Measurements from ENCODE around the gene GRAP2.

DNA sequence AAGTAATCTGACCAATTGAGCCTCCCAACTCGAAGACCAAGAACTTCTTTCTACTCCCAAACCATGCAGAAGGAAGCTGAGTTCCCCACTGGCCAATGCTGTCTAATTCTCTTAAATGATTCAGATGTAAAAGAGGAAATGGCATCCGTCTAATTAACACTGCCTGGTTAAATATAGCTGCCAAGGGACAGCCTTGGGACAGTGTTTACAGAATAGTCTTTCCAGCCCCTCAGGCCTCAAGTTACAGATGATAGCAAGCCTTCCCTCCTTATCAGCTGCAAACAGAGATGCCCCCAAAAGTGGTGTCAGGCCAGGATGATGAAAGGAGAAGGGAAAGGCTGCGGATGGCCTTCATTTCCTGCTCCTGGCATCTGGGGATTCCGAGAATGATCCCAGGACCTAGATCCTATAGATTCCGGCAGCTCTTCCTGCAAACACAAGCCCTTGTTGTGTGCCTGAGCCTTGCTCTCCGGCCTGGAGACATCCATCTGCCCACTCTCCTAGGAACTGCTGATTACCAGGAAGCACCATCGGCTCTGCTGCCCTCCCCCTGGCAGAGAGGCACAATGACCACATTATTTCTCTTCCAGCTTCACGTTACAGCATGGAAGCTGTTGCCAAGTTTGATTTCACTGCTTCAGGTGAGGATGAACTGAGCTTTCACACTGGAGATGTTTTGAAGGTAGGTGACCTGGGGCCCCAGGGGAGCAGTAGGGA is 45.8 kb downstream of the GRAP2 start:
- TF ChIP-seq, protein P1, sequence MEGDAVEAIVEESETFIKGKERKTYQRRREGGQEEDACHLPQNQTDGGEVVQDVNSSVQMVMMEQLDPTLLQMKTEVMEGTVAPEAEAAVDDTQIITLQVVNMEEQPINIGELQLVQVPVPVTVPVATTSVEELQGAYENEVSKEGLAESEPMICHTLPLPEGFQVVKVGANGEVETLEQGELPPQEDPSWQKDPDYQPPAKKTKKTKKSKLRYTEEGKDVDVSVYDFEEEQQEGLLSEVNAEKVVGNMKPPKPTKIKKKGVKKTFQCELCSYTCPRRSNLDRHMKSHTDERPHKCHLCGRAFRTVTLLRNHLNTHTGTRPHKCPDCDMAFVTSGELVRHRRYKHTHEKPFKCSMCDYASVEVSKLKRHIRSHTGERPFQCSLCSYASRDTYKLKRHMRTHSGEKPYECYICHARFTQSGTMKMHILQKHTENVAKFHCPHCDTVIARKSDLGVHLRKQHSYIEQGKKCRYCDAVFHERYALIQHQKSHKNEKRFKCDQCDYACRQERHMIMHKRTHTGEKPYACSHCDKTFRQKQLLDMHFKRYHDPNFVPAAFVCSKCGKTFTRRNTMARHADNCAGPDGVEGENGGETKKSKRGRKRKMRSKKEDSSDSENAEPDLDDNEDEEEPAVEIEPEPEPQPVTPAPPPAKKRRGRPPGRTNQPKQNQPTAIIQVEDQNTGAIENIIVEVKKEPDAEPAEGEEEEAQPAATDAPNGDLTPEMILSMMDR (CRISPR knock-in tag; IDR thresholded peaks at IDR 0.05), result no peak
- no peak for TF ChIP-seq HMG20A (CRISPR knock-in tag; IDR thresholded peaks at IDR 0.05; ENCODE audit: borderline replicate concordance)
- TF ChIP-seq ZHX1 (CRISPR knock-in tag; IDR thresholded peaks at IDR 0.05; ENCODE audit: low read depth), result no peak
- TF ChIP-seq MXI1 (IDR thresholded peaks at IDR 0.05; ENCODE audit: borderline replicate concordance, low read depth, low read length), result no peak
- no peak for TF ChIP-seq MYC (CRISPR knock-in tag; IDR thresholded peaks at IDR 0.05; ENCODE audit: borderline replicate concordance)
- no peak for TF ChIP-seq POLR2A (IDR thresholded peaks at IDR 0.05; ENCODE audit: insufficient read depth in 1 of 2, low read depth in 2 of 2, low read length in 2 of 2)
- TF ChIP-seq TCF7L2 (IDR thresholded peaks at IDR 0.05; ENCODE audit: low read depth, low read length), result no peak
- TF ChIP-seq ZNF589 (CRISPR knock-in tag; conservative IDR thresholded peaks at IDR 0.05), result no peak
- TF ChIP-seq TGIF2 (CRISPR knock-in tag; IDR thresholded peaks at IDR 0.05), result no peak

Data from HepG2 (cell line).